IMR-90 (cell line): Measurements from ENCODE around the gene ANKLE2.

Source experiments
- BHLHE40 ChIP-seq: fragments of 150-350 bp; IDR thresholded peaks from 2 replicates; pipeline ENCODE4 v1.6.1; 2016; ENCODE audit warnings: mild to moderate bottlenecking, low read depth, low read length
- CEBPB ChIP-seq: IDR thresholded peaks from 2 replicates; pipeline ENCODE4 v1.6.1; 2012; ENCODE audit warnings: low read depth, low read length, improper control_type of control experiment
- NFE2L2 ChIP-seq: fragments of 150-350 bp; IDR thresholded peaks from 2 replicates; pipeline ENCODE4 v1.6.1; 2016; ENCODE audit warnings: low read depth, mild to moderate bottlenecking, low read length
- POLR2A ChIP-seq: IDR thresholded peaks from 2 replicates; pipeline ENCODE4 v1.6.1; 2012; ENCODE audit warnings: mild to moderate bottlenecking, low read depth, low read length
- RAD21 ChIP-seq: IDR thresholded peaks from 2 replicates; pipeline ENCODE4 v1.6.1; 2012; ENCODE audit warnings: low read length, improper control_type of control experiment
- RCOR1 ChIP-seq: IDR thresholded peaks from 2 replicates; pipeline ENCODE4 v1.6.1; 2012; ENCODE audit warnings: mild to moderate bottlenecking, low read length, improper control_type of control experiment; ENCODE audit not compliant: insufficient replicate concordance
- RFX5 ChIP-seq: IDR thresholded peaks from 2 replicates; pipeline ENCODE4 v1.8.0; 2012; ENCODE audit warnings: low read depth, mild to moderate bottlenecking, low read length, moderate library complexity
- SMC3 ChIP-seq: fragments of 150-350 bp; IDR thresholded peaks from 2 replicates; pipeline ENCODE4 v1.6.1; 2016; ENCODE audit warnings: low read depth, mild to moderate bottlenecking, antibody characterized with exemption, low read length, moderate library complexity
- TF ChIP-seq, protein P1 (sequence below): conservative IDR thresholded peaks from 2 replicates; pipeline ENCODE4 v1.5.1; 2012; ENCODE audit warnings: mild to moderate bottlenecking, low read depth, low read length, improper control_type of control experiment
- TF ChIP-seq, protein P2 (sequence below): fragments of 150-350 bp; IDR thresholded peaks from 2 replicates; pipeline ENCODE4 v1.6.1; 2017; ENCODE audit warnings: mild to moderate bottlenecking, antibody characterized with exemption, low read length, low read depth

DNA sequence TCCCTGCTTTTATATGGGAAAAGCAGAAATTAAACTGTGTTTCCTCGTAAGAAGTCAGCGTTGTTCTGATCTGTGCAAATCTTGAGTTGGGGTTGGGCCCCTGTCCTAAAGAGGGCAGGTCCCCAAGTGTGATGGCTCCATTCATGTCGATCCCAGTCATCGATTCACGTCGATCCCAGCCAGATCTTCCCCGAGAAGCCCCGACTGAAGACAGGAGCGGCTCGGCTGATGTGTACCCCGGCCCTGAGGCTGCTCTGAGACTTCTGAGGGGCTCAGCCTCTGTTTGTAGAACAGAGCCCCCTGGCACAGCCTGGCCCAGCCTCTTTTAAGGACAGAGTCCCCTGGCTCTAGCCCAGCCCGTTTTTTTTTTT, 41.7 kb downstream of the ANKLE2 start:
- TF ChIP-seq CEBPB (no peak), NFE2L2 (no peak), POLR2A (no peak), BHLHE40 (no peak), SMC3 (no peak), RFX5 (no peak), RAD21 (no peak), RCOR1 (no peak)
- TF ChIP-seq, protein P1, sequence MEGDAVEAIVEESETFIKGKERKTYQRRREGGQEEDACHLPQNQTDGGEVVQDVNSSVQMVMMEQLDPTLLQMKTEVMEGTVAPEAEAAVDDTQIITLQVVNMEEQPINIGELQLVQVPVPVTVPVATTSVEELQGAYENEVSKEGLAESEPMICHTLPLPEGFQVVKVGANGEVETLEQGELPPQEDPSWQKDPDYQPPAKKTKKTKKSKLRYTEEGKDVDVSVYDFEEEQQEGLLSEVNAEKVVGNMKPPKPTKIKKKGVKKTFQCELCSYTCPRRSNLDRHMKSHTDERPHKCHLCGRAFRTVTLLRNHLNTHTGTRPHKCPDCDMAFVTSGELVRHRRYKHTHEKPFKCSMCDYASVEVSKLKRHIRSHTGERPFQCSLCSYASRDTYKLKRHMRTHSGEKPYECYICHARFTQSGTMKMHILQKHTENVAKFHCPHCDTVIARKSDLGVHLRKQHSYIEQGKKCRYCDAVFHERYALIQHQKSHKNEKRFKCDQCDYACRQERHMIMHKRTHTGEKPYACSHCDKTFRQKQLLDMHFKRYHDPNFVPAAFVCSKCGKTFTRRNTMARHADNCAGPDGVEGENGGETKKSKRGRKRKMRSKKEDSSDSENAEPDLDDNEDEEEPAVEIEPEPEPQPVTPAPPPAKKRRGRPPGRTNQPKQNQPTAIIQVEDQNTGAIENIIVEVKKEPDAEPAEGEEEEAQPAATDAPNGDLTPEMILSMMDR: no peak
- TF ChIP-seq, protein P2, sequence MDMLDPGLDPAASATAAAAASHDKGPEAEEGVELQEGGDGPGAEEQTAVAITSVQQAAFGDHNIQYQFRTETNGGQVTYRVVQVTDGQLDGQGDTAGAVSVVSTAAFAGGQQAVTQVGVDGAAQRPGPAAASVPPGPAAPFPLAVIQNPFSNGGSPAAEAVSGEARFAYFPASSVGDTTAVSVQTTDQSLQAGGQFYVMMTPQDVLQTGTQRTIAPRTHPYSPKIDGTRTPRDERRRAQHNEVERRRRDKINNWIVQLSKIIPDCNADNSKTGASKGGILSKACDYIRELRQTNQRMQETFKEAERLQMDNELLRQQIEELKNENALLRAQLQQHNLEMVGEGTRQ: no peak
